ENCODE data around the gene GMPR.

The GMPR gene

GRCh38 chr6:16209539-16209938 lies 28.8 kb upstream of the GMPR start:
- Histone ChIP-seq H3K27me3 (ENCODE audit: insufficient read depth, low read length, poor library complexity, severe bottlenecking) (no peaks in the 10 kb centered on the region), H3K4me2 (ENCODE audit: low read depth, low read length, poor library complexity, severe bottlenecking) (no peak overlapping the region), H3K9me3 (ENCODE audit: insufficient read depth, low read depth, low read length) (no peaks in the 10 kb centered on the region), H4K20me1 (ENCODE audit: insufficient read depth, low read length, poor library complexity, severe bottlenecking) (no peaks in the 10 kb centered on the region), H3K4me1 (ENCODE audit: insufficient read depth, low read length, poor library complexity, severe bottlenecking) (peaks cover 17% of the 10 kb centered on the region), H3K36me3 (ENCODE audit: insufficient read depth, low read length) (no peaks in the 10 kb centered on the region), H3K9me2 (replicated peaks; ENCODE audit: low read depth, low read length) (no peaks in the 10 kb centered on the region), H3K9ac (ENCODE audit: low read depth, low read length, poor library complexity, severe bottlenecking) (no peak overlapping the region), H2AFZ (ENCODE audit: low read length) (no peak overlapping the region), H3K4me3 (ENCODE audit: low read length, poor library complexity, severe bottlenecking) (no peak overlapping the region), H3K79me2 (ENCODE audit: insufficient read depth, low read length) (no peaks in the 10 kb centered on the region), H3F3A (ENCODE audit: low read depth) (no peaks in the 10 kb centered on the region)
- TF ChIP-seq EZH2phosphoT487 (IDR thresholded peaks at IDR 0.05; ENCODE audit: borderline replicate concordance) (no peak), CTCF (conservative IDR thresholded peaks at IDR 0.05; ENCODE audit: low read length) (no peak)

GRCh38 chr6:16212276-16212675 lies 26.1 kb upstream of the GMPR start:
- H4K20me1 ChIP-seq (ENCODE audit: insufficient read depth, low read length, poor library complexity, severe bottlenecking) = no peaks in the 10 kb centered on the region
- no peaks in the 10 kb centered on the region for H3K79me2 ChIP-seq (ENCODE audit: insufficient read depth, low read length)
- no peaks in the 10 kb centered on the region for H3K9me2 ChIP-seq (replicated peaks; ENCODE audit: low read depth, low read length)
- TF ChIP-seq CTCF (conservative IDR thresholded peaks at IDR 0.05; ENCODE audit: low read length) (no peak), EZH2phosphoT487 (IDR thresholded peaks at IDR 0.05; ENCODE audit: borderline replicate concordance) (no peak)
- H2AFZ ChIP-seq (ENCODE audit: low read length) = no peak overlapping the region
- H3K9me3 ChIP-seq (ENCODE audit: insufficient read depth, low read depth, low read length) = no peaks in the 10 kb centered on the region
- H3K4me3 ChIP-seq (ENCODE audit: low read length, poor library complexity, severe bottlenecking) = no peak overlapping the region
- H3K4me1 ChIP-seq (ENCODE audit: insufficient read depth, low read length, poor library complexity, severe bottlenecking) = peaks cover 15% of the 10 kb centered on the region
- no peak overlapping the region for H3K9ac ChIP-seq (ENCODE audit: low read depth, low read length, poor library complexity, severe bottlenecking)
- H3K36me3 ChIP-seq (ENCODE audit: insufficient read depth, low read length) = no peaks in the 10 kb centered on the region
- H3K4me2 ChIP-seq (ENCODE audit: low read depth, low read length, poor library complexity, severe bottlenecking) = no peak overlapping the region
- no peaks in the 10 kb centered on the region for H3K27me3 ChIP-seq (ENCODE audit: insufficient read depth, low read length, poor library complexity, severe bottlenecking)
- peaks cover 5% of the 10 kb centered on the region; the same call in 1 of the 2 replicates for H3F3A ChIP-seq (ENCODE audit: low read depth)

- Histone ChIP-seq H4K20me1 (ENCODE audit: insufficient read depth, low read length, poor library complexity, severe bottlenecking) (no peaks in the 10 kb centered on the region), H3K9me2 (replicated peaks; ENCODE audit: low read depth, low read length) (no peaks in the 10 kb centered on the region), H3F3A (ENCODE audit: low read depth) (peaks cover 5% of the 10 kb centered on the region; the same call in 1 of the 2 replicates), H3K36me3 (ENCODE audit: insufficient read depth, low read length) (no peaks in the 10 kb centered on the region), H3K4me1 (ENCODE audit: insufficient read depth, low read length, poor library complexity, severe bottlenecking) (peaks cover 15% of the 10 kb centered on the region), H3K79me2 (ENCODE audit: insufficient read depth, low read length) (no peaks in the 10 kb centered on the region), H3K4me2 (ENCODE audit: low read depth, low read length, poor library complexity, severe bottlenecking) (no peak overlapping the region), H3K9me3 (ENCODE audit: insufficient read depth, low read depth, low read length) (no peaks in the 10 kb centered on the region), H3K27me3 (ENCODE audit: insufficient read depth, low read length, poor library complexity, severe bottlenecking) (no peaks in the 10 kb centered on the region), H2AFZ (ENCODE audit: low read length) (no peak overlapping the region), H3K4me3 (ENCODE audit: low read length, poor library complexity, severe bottlenecking) (no peak overlapping the region), H3K9ac (ENCODE audit: low read depth, low read length, poor library complexity, severe bottlenecking) (no peak overlapping the region)
- TF ChIP-seq CTCF (conservative IDR thresholded peaks at IDR 0.05; ENCODE audit: low read length) (no peak), EZH2phosphoT487 (IDR thresholded peaks at IDR 0.05; ENCODE audit: borderline replicate concordance) (no peak)
Observed at GRCh38 chr6:16216501-16217155, 21.8 kb upstream of the GMPR start.

Measured in Loucy (cell line).